Measurements from ENCODE around the gene IFNL3. TPM values are rescaled to one million over a fixed set of nuclear protein-coding genes. Genes with fewer than 3 reads are reported as not detected.
"Not testable (repeated sequence)": the region's sequence is repeated elsewhere in the genome, so short reads cannot be mapped to it uniquely, and the experiment has no call there.

Gene IFNL3
- polyA plus RNA-seq, 12 donors, result not detected

DNA sequence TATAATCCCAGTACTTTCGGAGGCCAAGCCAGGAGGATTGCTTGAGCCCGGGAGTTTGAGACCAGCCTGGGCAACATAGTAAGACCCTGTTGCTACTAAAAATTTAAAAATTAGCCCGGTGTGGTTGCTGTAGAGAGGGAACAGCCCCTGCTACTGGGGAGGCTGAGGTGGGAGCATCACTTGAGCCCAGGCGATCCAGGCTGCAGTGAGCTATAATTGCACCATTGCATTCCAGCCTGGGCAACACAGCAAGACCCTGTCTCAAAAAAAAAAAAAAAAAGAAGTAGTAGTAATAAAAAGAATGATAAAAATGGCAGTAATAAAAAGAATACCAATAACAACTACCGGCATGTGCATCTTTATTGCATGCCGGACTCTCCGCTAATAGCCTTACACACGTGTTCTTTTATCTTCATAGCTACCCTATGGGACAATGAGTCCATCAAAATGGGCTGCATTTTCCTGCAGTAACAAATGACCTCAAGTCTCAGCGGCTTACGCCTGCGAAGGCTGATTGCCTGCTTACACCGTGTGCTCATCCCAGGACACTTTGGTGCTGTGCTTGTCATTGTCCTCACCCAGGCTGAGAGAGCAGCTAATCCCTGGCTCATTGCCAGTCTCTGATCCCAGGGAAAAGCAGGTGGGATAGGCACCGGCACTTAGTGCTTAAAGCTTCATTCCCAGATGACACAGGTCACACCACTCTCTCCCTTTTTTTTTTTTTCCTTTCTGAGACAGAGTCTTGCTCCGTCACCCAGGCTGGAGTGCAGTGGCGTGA is 26.4 kb downstream of the IFNL3 start:
- no peak for DNase-seq

DNA sequence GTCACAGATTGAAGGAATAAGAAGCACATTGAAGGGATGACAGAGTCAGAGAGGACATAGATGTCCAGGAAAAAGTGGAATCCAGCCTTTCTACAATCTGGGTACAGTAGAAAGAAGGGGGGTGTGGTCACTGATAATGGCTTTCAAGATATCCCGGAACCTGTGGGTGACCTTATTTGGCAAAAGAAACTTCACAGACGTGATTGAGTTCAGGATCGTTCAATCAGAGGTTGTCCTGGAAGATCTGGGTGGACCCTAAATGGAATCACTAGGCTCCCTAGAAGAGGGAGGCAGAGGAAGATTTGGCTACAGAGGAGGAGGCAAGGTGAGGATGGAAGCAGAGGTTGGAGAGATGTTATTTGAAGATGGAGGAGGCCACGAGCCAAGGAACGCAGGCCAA is 27.7 kb downstream of the IFNL3 start:
- no peak for DNase-seq

DNA sequence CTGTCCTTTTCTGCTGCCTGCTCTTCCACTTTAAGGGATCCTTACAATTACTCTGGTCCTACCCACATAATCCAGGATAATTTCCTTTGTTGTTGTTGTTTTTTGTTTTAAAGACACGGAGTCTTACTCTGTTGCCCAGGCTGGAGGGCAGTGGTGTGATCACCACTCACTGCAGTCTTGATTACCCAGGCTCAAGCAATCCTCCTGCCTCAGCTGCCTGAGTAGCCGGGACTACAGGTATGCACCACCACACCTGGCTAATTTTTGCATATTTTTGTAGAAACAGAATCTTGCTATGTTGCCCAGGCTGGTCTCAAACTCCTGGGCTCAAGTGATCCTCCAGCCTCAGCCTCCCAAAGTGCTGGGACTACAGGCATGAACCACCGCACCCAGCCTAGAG is 29.5 kb downstream of the IFNL3 start:
- DNase-seq, result not testable (repeated sequence)

DNA sequence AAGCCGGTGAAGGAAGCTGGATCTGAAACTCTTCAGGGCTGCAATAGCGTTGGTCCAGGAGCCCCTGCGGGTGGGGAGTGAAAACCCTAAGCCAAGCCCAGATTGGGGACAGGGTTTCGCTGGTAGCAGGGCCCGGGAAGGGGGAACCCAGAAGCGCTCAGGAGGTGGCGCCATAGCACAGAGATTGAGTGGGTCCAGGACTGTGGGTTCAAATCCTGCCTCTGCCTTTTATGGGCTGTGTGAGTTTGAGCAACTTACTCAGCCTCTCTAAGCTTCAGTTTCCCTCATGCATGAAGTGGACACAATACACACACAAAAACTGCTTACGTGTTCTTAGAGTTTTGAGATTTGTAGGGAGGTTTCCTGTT is 32.4 kb downstream of the IFNL3 start:
- DNase-seq, result no peak

DNA sequence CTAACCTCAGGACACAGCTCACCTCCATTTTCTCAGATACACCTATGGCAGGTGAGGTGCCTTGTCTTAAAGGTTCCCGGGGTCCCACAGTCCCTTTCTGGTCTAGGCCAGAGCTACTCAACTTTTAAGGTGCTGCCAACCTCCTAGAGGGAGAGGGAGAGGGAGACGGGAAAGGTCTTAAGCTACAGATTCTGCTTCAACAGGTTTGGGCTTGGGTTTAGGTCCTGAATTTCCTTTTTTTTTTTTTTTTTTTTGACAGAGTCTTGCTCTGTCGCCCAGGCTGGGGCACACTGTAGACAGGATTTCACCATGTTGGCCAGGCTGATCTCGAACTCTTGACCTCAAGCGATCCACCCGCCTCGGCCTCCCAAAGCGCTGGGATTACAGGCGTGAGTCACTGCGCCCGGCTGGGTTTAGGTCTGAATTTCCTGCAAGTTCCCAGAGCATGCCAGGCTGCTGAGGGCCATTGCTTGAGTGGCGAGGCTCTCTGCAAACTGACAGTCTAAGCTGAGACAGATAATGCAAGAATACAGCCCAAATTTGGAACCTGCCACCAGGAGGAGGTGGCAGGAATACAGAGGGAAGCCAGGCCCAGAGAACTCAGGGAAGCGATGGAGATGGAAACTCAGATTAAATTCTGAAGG is 33.0 kb downstream of the IFNL3 start:
- DNase-seq, result no peak

DNA sequence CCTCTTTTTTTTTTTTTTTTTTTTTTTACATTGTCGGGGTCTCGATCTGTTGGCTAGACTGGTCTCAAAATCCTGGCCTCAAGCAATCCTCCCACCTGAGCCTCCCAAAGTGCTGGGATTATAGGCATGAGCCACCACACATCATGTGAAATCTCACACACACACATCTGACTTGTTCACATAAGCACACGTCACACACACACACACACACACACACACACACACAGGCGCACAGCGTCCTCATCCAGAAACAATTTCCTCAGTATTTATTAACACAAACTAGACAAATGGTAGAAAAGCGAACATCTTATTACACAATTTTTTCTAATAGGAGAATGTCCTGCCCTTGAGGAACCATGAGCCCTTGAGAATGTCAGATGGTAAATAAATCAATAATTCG is 35.6 kb downstream of the IFNL3 start:
- DNase-seq, result no peak

DNA sequence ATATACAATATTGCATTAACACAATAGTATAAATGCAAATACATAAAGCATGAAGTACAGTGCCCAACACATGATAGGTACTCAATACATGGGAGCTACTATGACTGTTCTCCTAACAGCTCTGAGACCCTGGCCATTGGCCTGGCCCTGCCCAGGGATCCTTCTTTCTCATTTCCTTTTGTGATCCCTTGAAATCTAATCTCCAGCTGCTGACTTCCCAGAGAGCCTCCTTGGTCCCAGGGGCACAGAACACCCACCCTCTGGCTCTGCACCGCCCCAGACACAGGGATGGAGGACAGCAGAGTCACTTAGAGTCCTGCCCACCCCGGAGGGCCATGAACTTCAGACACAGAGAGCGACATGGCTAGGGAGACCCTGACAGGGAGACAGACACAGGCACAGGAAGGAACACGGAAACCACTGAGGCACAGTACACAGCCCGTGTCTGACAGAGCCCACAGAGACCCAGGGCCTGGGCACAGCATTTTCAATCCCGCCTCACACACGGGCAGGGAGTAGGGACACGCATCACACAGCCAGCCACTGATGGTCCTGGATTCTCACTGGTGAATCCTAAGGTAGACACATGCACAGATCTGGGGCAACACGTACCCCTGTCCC is 36.5 kb downstream of the IFNL3 start:
- DNase-seq, result no peak

DNA sequence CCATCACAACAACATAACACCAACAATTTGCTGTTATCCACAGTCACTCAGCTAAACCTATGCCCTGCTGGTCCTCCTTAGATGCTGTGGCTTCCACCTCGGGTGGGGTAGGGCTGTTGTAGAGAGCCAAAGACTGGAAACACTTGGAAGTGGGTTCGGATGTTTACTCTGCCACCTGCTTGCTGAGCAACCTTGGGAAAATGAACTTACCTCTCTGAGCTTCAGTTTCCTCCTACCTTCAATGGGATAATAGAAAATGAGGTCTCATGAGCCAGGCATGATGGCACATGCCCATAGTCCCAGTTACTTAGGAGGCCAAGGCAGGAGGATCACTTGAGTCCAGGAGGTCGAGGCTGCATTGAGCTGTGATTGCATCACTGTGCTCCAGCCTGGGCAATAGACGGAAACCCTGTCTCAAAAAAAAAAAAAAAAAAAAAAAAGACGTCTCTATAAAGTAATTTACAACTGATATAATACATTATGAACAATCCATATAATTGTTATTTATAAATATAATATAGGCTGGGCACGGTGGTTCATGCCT is 37.4 kb downstream of the IFNL3 start:
- no peak for DNase-seq

DNA sequence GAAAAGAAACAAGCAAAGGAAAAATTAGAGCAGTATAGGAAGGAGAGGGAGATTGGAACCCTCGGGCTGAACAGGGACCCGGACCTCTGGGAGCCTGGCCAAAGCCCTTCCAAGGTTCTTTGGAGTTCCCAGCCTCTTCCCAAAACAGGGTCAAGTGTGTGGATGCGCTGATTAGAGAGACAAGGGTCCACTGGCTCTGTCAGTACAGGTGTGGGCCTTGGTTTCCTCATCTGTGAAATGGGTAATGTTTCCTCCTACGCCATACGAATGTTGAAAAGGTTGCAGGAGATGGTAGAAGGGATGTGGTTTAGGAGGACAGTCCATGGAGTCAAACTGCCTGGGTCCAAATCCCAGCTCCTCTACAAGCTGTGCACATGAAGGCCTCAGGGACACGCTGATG is 38.7 kb downstream of the IFNL3 start:
- DNase-seq, result no peak

DNA sequence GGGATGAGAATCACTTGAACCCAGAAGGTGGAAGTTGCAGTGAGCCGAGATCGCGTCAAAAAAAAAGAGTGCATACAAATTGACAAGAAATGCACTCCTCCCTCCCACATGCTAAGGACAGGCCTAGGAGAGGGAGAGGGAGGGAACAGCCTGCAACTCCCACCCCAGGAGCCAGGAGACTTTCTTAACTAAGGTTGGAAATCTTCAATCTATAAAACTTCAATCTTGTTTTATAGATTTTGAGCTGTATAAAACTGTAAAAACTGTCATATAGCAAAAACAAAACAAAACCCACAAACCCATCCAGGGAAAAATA is 39.4 kb downstream of the IFNL3 start:
- DNase-seq, result no peak

DNA sequence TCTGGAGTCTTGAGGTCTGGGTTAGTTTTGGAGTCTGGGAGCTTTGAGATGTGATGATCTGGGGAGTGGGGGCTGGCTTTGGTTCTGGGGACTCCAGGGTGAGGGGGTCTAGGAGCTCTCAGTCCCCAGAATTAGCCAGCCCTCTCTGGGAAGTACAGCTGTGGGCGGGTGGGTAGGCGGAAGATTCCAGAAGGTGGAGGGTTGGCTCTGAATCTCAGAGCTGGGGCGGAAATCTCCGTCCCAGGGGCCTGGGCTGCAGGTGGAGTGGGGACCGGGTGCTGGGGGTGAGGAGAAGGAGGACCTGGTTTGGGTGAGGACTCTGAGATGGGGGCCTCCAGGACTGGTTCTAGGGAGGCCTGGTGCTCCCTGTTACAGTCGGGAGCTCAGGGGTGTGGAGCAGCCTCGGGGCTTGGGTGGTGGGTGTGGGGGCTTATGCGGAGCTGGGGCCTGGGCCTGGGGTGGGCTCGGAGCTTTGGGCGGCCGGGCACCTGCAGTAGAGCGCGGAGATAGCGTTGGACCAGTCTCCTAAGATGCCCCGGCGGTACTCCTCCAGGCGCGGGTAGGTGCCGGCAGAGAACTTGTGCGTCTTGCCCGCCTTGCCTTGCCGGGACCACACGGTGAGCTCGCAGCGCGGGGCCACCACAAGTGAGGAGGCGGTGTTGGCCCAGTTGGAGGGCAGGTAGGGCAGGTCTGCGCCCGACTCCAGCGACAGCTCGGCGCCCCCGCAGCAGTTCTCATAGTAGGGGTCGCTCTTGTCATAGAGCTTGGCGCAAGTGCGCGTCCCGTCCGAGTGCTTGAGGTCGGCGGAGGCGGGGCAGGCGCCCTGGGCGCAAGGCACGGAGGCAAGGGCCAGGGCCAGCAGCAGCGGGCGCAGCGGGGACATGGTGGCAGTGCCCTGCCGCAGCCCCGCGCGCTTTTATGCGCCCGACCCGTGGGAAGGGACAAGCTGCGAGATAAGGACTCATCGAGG is 41.1 kb downstream of the IFNL3 start, which contains the start of gene SYCN:
TSS of gene SYCN (minus strand) at position 892 of the 970 bp plus-strand sequence. CDS start at position 883, 9 bp downstream.
- no peak for DNase-seq

DNA sequence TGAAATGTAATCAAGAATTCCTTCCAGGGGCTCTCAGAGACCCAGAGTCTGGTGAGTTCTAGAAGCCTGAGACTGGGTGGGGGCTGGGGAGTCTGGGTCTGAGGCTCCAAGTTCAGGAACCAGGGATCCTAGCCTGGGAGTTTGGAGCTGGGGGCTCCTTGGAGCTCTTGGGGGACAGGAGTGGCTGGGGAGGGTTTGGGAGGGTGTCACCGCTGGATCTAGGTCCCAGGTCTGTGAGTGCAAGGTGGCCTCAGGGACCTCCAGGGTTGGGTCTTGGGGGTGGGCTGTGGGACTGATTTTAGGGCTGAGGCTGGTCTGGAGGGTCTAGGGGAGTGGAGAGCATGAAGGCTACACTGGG is 41.8 kb downstream of the IFNL3 start:
- no peak for DNase-seq

DNA sequence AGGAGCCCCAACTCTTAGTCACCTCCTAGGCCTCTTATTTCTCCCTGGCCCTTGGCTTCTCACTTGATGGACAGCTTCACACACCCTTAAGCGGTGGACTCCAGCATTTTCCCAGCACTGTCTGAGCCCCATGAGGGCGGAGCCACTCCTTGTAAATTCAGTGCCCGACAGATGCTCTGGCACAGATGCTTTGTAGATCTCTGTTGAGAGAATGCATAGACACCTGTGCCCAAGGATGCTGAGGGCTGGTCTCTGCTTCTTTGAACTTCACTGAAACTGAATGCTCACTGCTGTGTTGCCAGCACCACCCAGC is 44.0 kb downstream of the IFNL3 start:
- no peak for DNase-seq

DNA sequence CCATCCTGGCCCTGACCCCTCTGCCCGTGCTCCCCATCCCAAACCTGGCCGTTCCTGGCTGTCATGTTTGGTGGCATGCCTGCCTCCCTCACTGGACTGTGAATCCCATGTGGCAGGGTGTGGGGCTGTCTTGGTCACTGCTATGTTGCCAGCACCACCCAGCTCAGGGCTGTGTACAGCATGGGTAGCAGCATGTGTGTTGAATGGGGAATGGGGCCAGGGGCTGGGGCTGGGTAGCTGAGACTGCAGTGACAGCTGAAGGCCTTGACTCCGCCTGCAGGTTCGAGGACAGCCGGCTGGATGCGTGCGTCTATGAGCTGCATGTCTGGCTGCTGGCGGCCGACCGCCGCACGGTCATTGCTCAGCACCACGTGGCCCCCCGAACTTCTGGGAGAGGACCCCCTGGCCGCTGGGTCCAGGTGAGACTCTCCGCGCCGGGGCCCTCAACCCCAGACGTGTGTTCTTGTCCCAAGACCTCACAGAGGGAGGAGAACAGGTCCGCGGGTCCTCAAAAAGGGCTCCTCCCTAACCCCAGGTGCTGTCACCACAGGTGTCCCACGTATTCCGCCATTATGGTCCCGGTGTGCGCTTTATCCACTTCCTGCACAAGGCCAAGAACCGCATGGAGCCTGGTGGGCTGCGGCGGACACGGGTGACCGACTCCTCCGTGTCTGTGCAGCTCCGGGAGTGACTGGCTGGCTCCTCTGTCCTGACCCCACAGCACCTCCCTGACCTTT is 44.6 kb downstream of the IFNL3 start:
- no peak for DNase-seq

DNA sequence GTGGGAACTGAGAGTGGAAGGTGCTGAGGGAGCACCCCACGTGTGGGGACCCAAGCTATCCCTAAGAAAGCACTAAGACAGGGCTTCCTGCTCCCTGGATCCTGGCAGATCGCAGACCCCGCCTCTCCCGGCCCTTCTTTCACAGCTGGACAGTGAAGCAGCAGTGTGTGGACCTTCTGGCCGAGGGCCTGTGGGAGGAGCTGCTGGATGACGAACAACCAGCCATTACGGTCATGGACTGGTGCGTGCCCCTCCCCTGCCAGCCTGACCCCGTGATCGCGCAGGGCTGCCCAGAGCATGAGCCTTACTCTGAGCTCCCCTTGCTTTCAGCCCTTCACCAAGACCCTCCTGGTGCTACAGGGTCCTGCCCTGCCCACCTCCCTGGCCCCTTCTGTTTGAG is 45.8 kb downstream of the IFNL3 start:
- DNase-seq, result no peak

DNA sequence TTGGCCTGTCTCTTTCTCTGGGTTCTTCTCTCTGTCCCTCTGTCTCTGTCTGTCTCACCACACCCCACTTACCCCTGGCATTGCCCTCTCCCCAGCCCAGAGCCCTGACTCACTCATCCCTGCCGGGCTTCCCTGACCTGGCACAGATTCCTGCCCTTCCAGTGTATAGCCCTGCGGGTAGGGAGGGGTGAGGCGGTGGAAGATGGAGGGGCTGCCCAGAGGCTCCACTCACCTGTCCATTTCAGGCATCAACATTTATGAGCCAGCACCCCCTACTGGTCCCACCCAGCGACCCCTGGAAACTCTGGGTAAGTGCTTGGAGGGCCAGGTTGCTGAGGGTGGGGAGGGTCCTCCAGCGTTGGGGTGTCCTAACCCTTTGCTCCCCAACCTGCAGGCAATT is 47.0 kb downstream of the IFNL3 start:
- DNase-seq, result no peak

DNA sequence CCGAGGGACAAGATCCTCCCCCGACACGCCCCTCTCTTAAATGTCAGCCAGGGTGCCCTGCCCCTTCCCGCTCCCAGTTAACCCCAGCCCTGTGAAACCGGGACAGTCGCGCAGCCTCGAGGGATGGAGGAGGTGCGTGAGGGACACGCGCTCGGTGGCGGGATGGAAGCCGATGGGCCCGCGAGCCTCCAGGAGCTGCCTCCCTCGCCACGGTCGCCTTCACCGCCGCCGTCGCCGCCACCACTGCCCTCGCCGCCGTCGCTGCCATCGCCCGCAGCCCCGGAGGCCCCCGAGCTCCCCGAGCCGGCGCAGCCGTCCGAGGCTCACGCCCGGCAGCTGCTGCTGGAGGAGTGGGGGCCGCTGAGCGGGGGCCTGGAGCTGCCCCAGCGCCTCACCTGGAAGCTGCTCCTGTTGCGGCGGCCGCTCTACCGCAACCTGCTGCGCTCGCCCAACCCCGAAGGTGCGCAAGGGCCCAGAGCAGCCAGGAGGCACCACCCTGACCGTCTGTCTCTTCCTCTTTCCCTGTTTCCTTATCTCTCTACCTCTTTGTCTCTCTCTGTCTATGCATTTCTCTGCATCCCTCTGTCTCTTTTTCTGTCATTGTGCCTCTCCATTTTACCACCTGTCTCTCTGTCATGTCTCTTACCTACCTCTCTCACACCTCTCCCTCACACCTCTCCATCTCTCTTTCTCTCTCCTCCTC is 47.8 kb downstream of the IFNL3 start, which contains the start of gene NCCRP1:
TSS of gene NCCRP1 (plus strand) at position 105 of the 703 bp plus-strand sequence. CDS start at position 124, 19 bp downstream.
- DNase-seq, result no peak

DNA sequence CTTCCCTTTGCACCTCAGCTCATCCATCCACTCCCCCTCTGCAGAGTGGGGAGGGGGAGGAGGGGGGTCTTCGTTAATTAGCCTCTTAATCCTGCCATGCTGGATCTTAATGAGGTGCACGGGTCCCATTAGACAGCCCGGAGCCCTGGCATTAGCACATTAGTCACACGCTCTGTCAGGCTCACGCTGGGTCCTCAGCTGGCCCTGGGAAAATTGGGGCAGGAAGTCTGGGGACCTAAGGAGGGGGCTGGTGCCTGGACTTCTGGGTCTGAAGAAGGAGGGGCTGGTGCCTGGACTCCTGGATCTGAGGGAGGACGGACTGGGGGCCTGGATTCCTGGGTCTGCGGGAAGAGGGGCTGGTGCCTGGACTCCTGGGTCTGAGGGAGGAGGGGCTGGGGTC is 48.5 kb downstream of the IFNL3 start:
- DNase-seq, result no peak

DNA sequence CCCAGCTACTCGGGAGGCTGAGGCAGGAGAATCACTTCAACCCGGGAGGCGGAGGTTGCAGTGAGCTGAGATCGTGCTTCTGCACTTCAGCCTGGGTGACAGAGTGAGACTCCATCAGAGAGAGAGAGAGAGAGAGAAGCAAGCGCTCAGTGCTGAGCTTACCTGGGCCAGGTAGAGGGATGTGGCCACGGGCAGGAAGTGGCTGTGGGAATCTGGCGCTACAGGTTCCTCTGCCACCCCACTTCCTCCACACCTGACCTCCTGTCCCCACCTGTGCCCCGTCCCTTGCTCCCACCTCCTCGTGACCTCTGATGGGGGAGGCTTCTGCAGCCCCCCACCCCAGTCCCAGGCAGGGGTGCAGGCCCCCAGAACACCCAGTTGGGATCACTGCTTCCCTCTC is 49.1 kb downstream of the IFNL3 start:
- DNase-seq, result no peak

DNA sequence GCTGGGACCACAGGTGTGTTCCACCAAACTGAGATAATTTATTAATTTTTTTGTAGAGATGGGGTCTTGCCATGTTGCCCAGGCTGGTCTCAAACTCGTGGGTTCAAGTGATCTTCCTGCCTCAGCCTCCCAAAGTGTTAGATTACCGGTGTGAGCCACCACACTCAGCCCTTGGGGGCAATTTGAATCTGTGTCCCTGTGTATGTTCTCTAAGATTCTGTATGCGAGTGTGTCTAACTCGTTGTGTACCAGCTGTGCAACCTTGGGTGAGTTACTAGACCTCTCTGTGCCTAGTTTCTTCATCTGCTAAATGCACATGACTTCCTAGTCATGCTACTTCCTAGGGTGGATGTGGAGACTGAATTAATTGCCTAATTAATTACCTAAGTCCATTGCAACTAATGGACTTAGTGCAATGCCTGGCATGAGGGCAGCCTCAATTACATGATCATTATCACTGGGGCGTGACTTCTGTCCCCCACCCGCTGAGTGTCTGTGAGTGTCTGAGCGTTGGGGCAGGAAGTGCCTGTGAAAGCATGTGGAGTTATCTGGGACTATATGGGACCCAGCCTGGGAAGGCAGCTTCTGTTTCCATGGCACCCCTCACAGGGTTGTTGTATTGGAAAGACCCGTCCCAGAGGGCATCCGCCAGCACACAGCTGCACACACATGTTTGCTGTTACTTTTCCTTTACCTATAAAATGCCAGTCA is 49.8 kb downstream of the IFNL3 start:
- no peak for DNase-seq

All from muscle of arm (tissue), 12 donors.